ENCODE measurements around the gene RNF214. TPM values are rescaled to one million over a fixed set of nuclear protein-coding genes. Genes with fewer than 3 reads are reported as not detected.

The RNF214 gene
- total and polyA plus RNA-seq, 10 of the 15 experiments (the other 5 are each of a cell fraction or from before 2014, with no cell fraction given), result 4.8 to 16.8 (median 10.5) TPM

- 83% methylated on average over 8 of the region's 8 CpGs for WGBS (ENCODE audit: insufficient coverage, insufficient replicate concordance, low lambda C conversion rate, missing lambda C conversion rate)
- ATAC-seq, result no peak
These were observed 65.7 kb downstream of the RNF214 start for GRCh38 chr11:117298195-117298594.

More at GRCh38 chr11:117298195-117298594, 65.7 kb downstream of the RNF214 start:
- RAD21 ChIA-PET (ENCODE audit: unreplicated experiment), result no interaction called here
- Histone ChIP-seq H3K79me2 (ENCODE audit: control insufficient read depth, insufficient read depth, low read length) (no peaks in the 10 kb centered on the region), H3K4me2 (ENCODE audit: control insufficient read depth, insufficient read depth) (no peak overlapping the region), H3K9me3 (replicated peaks; ENCODE audit: control insufficient read depth, insufficient read depth, low read length) (no peaks in the 10 kb centered on the region), H3K9ac (ENCODE audit: control insufficient read depth, insufficient read depth, low read length) (no peak overlapping the region), H3K4me1 (ENCODE audit: control insufficient read depth, insufficient read depth, low read length) (no peaks in the 10 kb centered on the region), H2AFZ (ENCODE audit: control insufficient read depth, low read depth, low read length) (no peak overlapping the region), H3K27me3 (replicated peaks in 1 of 2; ENCODE audit: control insufficient read depth in 2 of 2, insufficient read depth in 2 of 2, low read length in 1 of 2) (no peaks in the 10 kb centered on the region), H3K36me3 (ENCODE audit: control insufficient read depth in 2 of 2, insufficient read depth in 2 of 2, low read length in 1 of 2) (no peaks in the 10 kb centered on the region), H3K27ac (ENCODE audit: control insufficient read depth, insufficient read depth) (no peak overlapping the region), H4K20me1 (ENCODE audit: control insufficient read depth, insufficient read depth) (no peaks in the 10 kb centered on the region), H3K4me3 (no peak overlapping the region)
- no peak for DNase-seq (ENCODE audit: low read depth, low spot score)
- in situ Hi-C loops (cut with MboI), result no loop called here
- POLR2A ChIA-PET, result no interaction called here
- TF ChIP-seq, protein P1, sequence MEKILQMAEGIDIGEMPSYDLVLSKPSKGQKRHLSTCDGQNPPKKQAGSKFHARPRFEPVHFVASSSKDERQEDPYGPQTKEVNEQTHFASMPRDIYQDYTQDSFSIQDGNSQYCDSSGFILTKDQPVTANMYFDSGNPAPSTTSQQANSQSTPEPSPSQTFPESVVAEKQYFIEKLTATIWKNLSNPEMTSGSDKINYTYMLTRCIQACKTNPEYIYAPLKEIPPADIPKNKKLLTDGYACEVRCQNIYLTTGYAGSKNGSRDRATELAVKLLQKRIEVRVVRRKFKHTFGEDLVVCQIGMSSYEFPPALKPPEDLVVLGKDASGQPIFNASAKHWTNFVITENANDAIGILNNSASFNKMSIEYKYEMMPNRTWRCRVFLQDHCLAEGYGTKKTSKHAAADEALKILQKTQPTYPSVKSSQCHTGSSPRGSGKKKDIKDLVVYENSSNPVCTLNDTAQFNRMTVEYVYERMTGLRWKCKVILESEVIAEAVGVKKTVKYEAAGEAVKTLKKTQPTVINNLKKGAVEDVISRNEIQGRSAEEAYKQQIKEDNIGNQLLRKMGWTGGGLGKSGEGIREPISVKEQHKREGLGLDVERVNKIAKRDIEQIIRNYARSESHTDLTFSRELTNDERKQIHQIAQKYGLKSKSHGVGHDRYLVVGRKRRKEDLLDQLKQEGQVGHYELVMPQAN (conservative IDR thresholded peaks at IDR 0.05), result no peak
- no peak for TF ChIP-seq LARP7 (IDR thresholded peaks at IDR 0.05)
- no peak for TF ChIP-seq RBBP5 (conservative IDR thresholded peaks at IDR 0.05)
- TF ChIP-seq HSF1 (IDR thresholded peaks at IDR 0.05; ENCODE audit: low read depth, low read length), result no peak
- no peak for TF ChIP-seq USF1 (IDR thresholded peaks at IDR 0.05; ENCODE audit: borderline replicate concordance, extremely low read length, insufficient read depth, low read depth, low read length)
- TF ChIP-seq, protein P2, sequence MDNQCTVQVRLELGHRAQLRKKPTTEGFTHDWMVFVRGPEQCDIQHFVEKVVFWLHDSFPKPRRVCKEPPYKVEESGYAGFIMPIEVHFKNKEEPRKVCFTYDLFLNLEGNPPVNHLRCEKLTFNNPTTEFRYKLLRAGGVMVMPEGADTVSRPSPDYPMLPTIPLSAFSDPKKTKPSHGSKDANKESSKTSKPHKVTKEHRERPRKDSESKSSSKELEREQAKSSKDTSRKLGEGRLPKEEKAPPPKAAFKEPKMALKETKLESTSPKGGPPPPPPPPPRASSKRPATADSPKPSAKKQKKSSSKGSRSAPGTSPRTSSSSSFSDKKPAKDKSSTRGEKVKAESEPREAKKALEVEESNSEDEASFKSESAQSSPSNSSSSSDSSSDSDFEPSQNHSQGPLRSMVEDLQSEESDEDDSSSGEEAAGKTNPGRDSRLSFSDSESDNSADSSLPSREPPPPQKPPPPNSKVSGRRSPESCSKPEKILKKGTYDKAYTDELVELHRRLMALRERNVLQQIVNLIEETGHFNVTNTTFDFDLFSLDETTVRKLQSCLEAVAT (IDR thresholded peaks at IDR 0.05), result no peak
- TF ChIP-seq ZSCAN29 (IDR thresholded peaks at IDR 0.05), result no peak
- TF ChIP-seq RAD21 (IDR thresholded peaks at IDR 0.05; ENCODE audit: insufficient read depth, low read depth, low read length), result no peak
- no peak for TF ChIP-seq SMAD1 (IDR thresholded peaks at IDR 0.05; ENCODE audit: low read depth, partially characterized antibody)
- FAIRE-seq, result peak; percentile 57
- intact Hi-C loops (cut with micrococcal nuclease; ENCODE audit: unreplicated experiment), result no loop called here
- CTCF ChIA-PET, result interaction anchor here (0.6 kb wide), 1 partner anchor 62 kb away, joined by 3 read pairs; no protein-coding TSS in a partner anchor
- SMC1A ChIA-PET (ENCODE audit: uncharacterized antibody, unreplicated experiment), result interaction anchor here (0.6 kb wide), 1 partner anchor 54 kb away, joined by 4 read pairs; no protein-coding TSS in a partner anchor
- BruUV-seq (replicated peaks), result no TSS peak
